ENCODE measurements around the gene SORCS2. TPM values are rescaled to one million over a fixed set of nuclear protein-coding genes. Genes with fewer than 3 reads are reported as not detected.

The SORCS2 gene
- total RNA-seq, 4 donors from 2014 or later: 2.0 to 7.4 (median 3.6) TPM

GRCh38 chr4:7266525-7267292 lies 74.4 kb downstream of the SORCS2 start:
- H3K27ac ChIP-seq: no peak overlapping the region
- no peaks in the 10 kb centered on the region for H3K4me1 ChIP-seq
- no peaks in the 10 kb centered on the region for H3K27me3 ChIP-seq
- H3K4me3 ChIP-seq: no peak overlapping the region
- TF ChIP-seq POLR2AphosphoS5 (IDR thresholded peaks at IDR 0.05) (no peak), CTCF (IDR thresholded peaks at IDR 0.05) (no peak), EP300 (IDR thresholded peaks at IDR 0.05) (no peak), POLR2A (IDR thresholded peaks at IDR 0.05) (no peak)
- no peak for ATAC-seq
- no peaks in the 10 kb centered on the region for H3K36me3 ChIP-seq
- no peaks in the 10 kb centered on the region for H3K9me3 ChIP-seq
- WGBS, 2 donors (ENCODE audit: low coverage in 1 of 2): 73 to 89% methylated on average over 6 to 9 of the region's 18 CpGs

- Histone ChIP-seq H3K4me3 (no peak overlapping the region), H3K27me3 (no peaks in the 10 kb centered on the region), H3K27ac (no peak overlapping the region), H3K36me3 (no peaks in the 10 kb centered on the region), H3K9me3 (no peaks in the 10 kb centered on the region), H3K4me1 (no peaks in the 10 kb centered on the region)
- WGBS, 2 donors (ENCODE audit: low coverage in 1 of 2): no CpG with 5 or more reads among the region's 7 CpGs
- TF ChIP-seq EP300 (IDR thresholded peaks at IDR 0.05) (no peak), POLR2AphosphoS5 (IDR thresholded peaks at IDR 0.05) (no peak), POLR2A (IDR thresholded peaks at IDR 0.05) (no peak), CTCF (IDR thresholded peaks at IDR 0.05) (no peak)
- ATAC-seq: no peak
Measured at GRCh38 chr4:7267829-7268228, 75.5 kb downstream of the SORCS2 start.

- Histone ChIP-seq H3K9me3 (no peaks in the 10 kb centered on the region), H3K27ac (no peak overlapping the region), H3K36me3 (no peaks in the 10 kb centered on the region), H3K4me3 (no peak overlapping the region), H3K27me3 (no peaks in the 10 kb centered on the region), H3K4me1 (no peaks in the 10 kb centered on the region)
- WGBS, 2 donors (ENCODE audit: low coverage in 1 of 2): 92 to 96% methylated on average over 6 to 8 of the region's 10 CpGs
- TF ChIP-seq POLR2AphosphoS5 (IDR thresholded peaks at IDR 0.05) (no peak), CTCF (IDR thresholded peaks at IDR 0.05) (no peak), EP300 (IDR thresholded peaks at IDR 0.05) (no peak), POLR2A (IDR thresholded peaks at IDR 0.05) (no peak)
- ATAC-seq: no peak
Measured at GRCh38 chr4:7268941-7269340, 76.6 kb downstream of the SORCS2 start.

GRCh38 chr4:7270121-7270520 lies 77.8 kb downstream of the SORCS2 start:
- no CpG with 5 or more reads among the region's 17 CpGs for WGBS, 2 donors (ENCODE audit: low coverage in 1 of 2)
- Histone ChIP-seq H3K4me1 (no peaks in the 10 kb centered on the region), H3K27ac (no peak overlapping the region), H3K36me3 (no peaks in the 10 kb centered on the region), H3K4me3 (no peak overlapping the region), H3K9me3 (no peaks in the 10 kb centered on the region), H3K27me3 (no peaks in the 10 kb centered on the region)
- TF ChIP-seq POLR2A (IDR thresholded peaks at IDR 0.05): no peak
- no peak for TF ChIP-seq CTCF (IDR thresholded peaks at IDR 0.05)
- TF ChIP-seq EP300 (IDR thresholded peaks at IDR 0.05): no peak
- TF ChIP-seq POLR2AphosphoS5 (IDR thresholded peaks at IDR 0.05): no peak
- ATAC-seq: no peak

GRCh38 chr4:7272404-7272803 lies 80.1 kb downstream of the SORCS2 start:
- no peak overlapping the region for H3K27ac ChIP-seq
- WGBS, 2 donors (ENCODE audit: low coverage in 1 of 2): 89% methylated on average over 6 of the region's 10 CpGs; no CpG with 5 or more reads in 1 of the 2 donors

More at GRCh38 chr4:7272404-7272803, 80.1 kb downstream of the SORCS2 start:
- H3K4me3 ChIP-seq: no peak overlapping the region
- H3K36me3 ChIP-seq: no peaks in the 10 kb centered on the region
- TF ChIP-seq POLR2A (IDR thresholded peaks at IDR 0.05) (no peak), CTCF (IDR thresholded peaks at IDR 0.05) (no peak), POLR2AphosphoS5 (IDR thresholded peaks at IDR 0.05) (no peak), EP300 (IDR thresholded peaks at IDR 0.05) (no peak)
- no peaks in the 10 kb centered on the region for H3K9me3 ChIP-seq
- no peaks in the 10 kb centered on the region for H3K27me3 ChIP-seq
- no peak for ATAC-seq
- H3K4me1 ChIP-seq: peaks cover 0 to 13% (median 0%) of the 10 kb centered on the region in 3 donors
